Fibroblast of villous mesenchyme (primary cell): ENCODE data around the gene PRKCH. TPM values are rescaled to one million over a fixed set of nuclear protein-coding genes. Genes with fewer than 3 reads are reported as not detected.

Experiments
- DNase-seq: peaks from one replicate; pipeline ENCODE4 v3.0.0-alpha.2; 2010; ENCODE audit warnings: low read depth
- H3K4me3 ChIP-seq: 2 replicates; pipeline ENCODE4 v1.5.1; 2011; ENCODE audit warnings: low read depth, mild to moderate bottlenecking, low read length
- CTCF ChIP-seq: IDR thresholded peaks from 2 replicates; pipeline ENCODE4 v1.5.1; 2012; ENCODE audit warnings: low read depth, mild to moderate bottlenecking, low read length; ENCODE audit not compliant: insufficient read depth
- total RNA-seq: library from RNA; depleted of rRNA; stranded (reverse); fragments of >200 nt; gene quantifications from 2 replicates; pipeline ENCODE4 v1.2.3, GENCODE V29; 2012

PRKCH gene
- total RNA-seq, 1 donor = 2.6 TPM

- no peak for DNase-seq
- TF ChIP-seq CTCF = no peak
- no peak overlapping the region for H3K4me3 ChIP-seq
Measured at GRCh38 chr14:61535458-61535857, 214.1 kb downstream of the PRKCH start.

DNA sequence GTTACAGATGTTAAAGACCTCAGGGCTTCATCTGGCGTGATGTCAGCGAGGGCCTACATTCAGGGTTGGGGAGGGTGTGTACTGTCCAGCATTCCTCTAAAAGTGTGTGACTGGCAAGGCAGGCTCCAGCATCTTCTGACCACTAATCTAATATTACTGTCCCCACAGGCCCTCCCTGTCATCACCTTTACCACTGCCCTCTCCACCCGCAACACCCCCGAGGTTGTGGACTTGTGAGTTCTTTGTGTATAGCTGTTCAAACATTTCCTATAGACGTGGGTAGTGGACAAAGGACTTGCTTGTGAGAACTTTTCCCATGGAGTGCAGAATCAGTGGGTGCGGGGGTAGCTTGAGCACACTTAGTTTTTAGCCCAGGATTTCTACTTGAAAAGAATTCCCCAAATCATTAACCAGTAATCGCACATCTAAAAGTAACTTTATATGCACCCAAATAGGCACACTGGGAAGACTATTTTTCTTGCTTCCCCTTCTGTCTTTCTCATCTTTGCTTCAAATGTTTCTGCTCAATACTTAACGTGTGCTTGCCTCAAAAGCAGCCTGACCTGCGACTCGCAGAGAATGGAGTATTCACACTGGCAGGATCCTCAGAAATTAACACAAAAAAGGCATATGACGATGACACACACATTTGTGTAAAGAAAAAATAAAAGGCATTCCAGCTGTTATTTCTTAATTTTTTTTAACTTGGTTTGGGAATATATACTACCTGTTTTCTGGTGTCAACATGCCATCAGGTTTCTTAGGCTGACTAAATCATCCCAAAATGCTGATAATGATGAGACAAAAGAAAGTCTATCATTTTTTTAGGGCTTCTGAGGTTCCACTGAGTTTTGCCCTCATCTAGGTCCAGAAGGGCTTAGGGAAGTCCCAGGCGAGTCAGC, 215.5 kb downstream of the PRKCH start:
- TF ChIP-seq CTCF = no peak

GRCh38 chr14:61537563-61538463, 216.4 kb downstream of the PRKCH start:
- H3K4me3 ChIP-seq = no peak overlapping the region
- peak; percentile 71 for DNase-seq
- no peak for TF ChIP-seq CTCF

More for the DNA sequence above, 215.5 kb downstream of the PRKCH start:
- DNase-seq = no peak
- H3K4me3 ChIP-seq = no peak overlapping the region

DNA sequence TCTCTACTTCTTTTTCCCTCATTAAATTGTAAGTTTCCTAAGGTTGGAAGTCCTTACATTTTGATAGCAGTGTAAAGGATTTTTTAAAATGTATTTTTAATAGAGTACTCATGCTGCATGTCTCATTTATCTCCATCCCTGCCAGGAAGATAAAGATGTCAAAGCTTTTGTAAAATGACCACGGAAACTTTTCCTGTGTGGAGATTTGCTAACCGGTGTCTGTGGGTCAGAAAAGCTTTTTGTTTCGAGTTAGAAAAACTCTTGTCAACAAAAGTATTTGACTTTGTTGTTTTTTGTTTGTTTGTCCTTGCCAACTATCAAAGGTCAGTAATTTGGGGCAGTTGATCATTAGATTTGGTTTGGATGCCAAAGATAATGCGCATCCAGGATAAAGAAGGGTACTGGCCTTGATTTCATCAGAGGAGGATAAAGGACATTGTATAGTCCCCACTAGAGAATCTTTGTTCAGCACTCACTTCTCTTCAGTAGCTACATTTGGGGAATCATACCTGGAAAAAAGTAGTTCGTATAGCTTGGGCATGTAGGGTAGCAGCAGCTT, 217.2 kb downstream of the PRKCH start:
- TF ChIP-seq CTCF = no peak
- H3K4me3 ChIP-seq = no peak overlapping the region
- no peak for DNase-seq

- TF ChIP-seq CTCF = no peak
- DNase-seq = no peak
- H3K4me3 ChIP-seq = no peak overlapping the region
Measured at GRCh38 chr14:61539631-61540030, 218.3 kb downstream of the PRKCH start.

GRCh38 chr14:61540931-61541330, 219.6 kb downstream of the PRKCH start:
- H3K4me3 ChIP-seq = no peak overlapping the region
- no peak for TF ChIP-seq CTCF
- no peak for DNase-seq
